PC-9 (cell line): Measurements from ENCODE around the gene TOX4.

ENCODE experiments used
- CTCF ChIP-seq: fragments of 200-600 bp; sonication (generic); conservative IDR thresholded peaks from 2 replicates; pipeline ENCODE4 v1.6.1; 2017; ENCODE audit warnings: mixed run types, antibody characterized with exemption, mild to moderate bottlenecking, moderate library complexity
- EZH2 ChIP-seq: fragments of 200-600 bp; sonication (generic); IDR thresholded peaks from 2 replicates; pipeline ENCODE4 v1.8.0; 2017; ENCODE audit warnings: antibody characterized with exemption, low read depth

DNA sequence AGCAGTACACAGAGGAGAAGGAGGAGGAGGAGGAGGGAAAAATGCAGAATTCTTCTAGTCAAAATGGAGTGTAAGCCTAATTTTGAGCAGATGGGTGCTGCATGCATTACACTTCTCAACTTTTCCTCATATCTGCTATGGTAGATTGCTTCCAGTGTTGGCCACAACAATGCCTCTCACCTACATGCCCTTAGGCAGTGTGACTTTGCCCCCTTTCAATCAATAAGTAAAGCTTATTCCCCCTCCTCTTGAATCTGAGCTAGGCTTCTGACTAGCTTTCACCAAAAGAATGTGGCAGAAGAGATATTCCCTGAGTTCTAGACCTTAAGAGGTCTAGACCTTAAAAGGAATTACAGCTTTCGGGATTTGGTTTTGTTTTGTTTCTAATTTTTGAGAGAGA lies 37.3 kb downstream of the TOX4 start:
- TF ChIP-seq CTCF (no peak), EZH2 (no peak)
